Measurements from ENCODE around the gene TMEM43.

GRCh38 chr3:14130230-14130629 lies 5.4 kb downstream of the TMEM43 start:
- TF ChIP-seq CTCF (conservative IDR thresholded peaks at IDR 0.05) (no peak), ZFX (IDR thresholded peaks at IDR 0.05) (no peak)
